Hepatocyte (in vitro differentiated cells): Measurements from ENCODE around the gene PCYOX1L.

ENCODE experiments used
- EZH2 ChIP-seq: fragments of 200-600 bp; sonication (generic); IDR thresholded peaks from 2 replicates; pipeline ENCODE4 v1.6.1; 2016; ENCODE audit warnings: antibody characterized with exemption, mild to moderate bottlenecking, borderline replicate concordance
- EZH2phosphoT487 ChIP-seq: fragments of 200-600 bp; sonication (generic); IDR thresholded peaks from one replicate; pipeline ENCODE4 v1.6.1; 2018; ENCODE audit warnings: antibody characterized with exemption, mild to moderate bottlenecking, low read depth, moderate library complexity; ENCODE audit not compliant: unreplicated experiment, severe bottlenecking
- TF ChIP-seq, protein P1 (sequence below): fragments of 200-600 bp; sonication (generic); IDR thresholded peaks from 2 replicates; pipeline ENCODE4 v1.5.1; 2016; ENCODE audit warnings: antibody characterized with exemption, mild to moderate bottlenecking; ENCODE audit not compliant: poor library complexity

DNA sequence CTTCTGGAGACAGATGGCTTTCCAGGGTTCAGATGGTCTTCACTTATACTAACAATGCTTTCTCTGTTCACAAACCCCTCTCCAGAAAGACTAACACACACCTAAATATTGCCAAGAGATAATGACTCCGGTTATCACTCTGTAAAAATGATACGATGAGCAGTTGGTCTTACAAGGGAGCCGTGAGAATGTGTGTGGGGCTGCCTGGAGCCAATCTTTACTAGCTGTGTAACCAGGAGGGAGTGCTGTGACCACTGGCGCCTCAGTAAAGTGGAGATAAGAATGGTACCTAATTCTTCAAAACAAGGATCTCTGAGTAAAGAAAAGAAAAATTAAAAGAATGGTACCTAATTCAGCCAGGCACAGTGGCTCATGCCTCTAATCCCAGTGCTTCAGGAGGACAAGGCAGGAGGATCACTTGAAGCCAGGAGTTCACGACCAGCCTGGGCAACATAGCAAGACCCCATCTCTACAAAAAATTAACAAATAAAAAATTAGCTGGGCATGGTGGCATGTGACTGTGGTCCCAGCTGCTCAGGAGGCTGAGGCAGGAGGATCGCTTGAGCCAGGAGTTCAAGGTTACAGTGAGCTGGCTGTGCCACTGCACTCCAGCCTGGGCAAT lies 61.2 kb downstream of the PCYOX1L start:
- TF ChIP-seq, protein P1, sequence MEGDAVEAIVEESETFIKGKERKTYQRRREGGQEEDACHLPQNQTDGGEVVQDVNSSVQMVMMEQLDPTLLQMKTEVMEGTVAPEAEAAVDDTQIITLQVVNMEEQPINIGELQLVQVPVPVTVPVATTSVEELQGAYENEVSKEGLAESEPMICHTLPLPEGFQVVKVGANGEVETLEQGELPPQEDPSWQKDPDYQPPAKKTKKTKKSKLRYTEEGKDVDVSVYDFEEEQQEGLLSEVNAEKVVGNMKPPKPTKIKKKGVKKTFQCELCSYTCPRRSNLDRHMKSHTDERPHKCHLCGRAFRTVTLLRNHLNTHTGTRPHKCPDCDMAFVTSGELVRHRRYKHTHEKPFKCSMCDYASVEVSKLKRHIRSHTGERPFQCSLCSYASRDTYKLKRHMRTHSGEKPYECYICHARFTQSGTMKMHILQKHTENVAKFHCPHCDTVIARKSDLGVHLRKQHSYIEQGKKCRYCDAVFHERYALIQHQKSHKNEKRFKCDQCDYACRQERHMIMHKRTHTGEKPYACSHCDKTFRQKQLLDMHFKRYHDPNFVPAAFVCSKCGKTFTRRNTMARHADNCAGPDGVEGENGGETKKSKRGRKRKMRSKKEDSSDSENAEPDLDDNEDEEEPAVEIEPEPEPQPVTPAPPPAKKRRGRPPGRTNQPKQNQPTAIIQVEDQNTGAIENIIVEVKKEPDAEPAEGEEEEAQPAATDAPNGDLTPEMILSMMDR, result no peak
- TF ChIP-seq EZH2phosphoT487, result no peak
- TF ChIP-seq EZH2, result no peak
